Tibial nerve (tissue), 3 donors: ENCODE results near the gene RREB1.

ENCODE experiments used
- CTCF ChIP-seq, 5 experiments: fragments of 200-600 bp in 3 of 5; fragments of 450-650 bp in 2 of 5; sonication (generic) in 3 of 5; IDR thresholded peaks; one replicate each; pipeline ENCODE4 v1.5.1; 2016 to 2019; ENCODE audit warnings: antibody characterized with exemption in 5 of 5, mild to moderate bottlenecking in 3 of 5, moderate library complexity in 2 of 5
- POLR2A ChIP-seq, 2 donors: fragments of 450-650 bp; IDR thresholded peaks; one replicate each; pipeline ENCODE4 v1.6.1; 2017; ENCODE audit warnings: antibody characterized with exemption in 2 of 2, mild to moderate bottlenecking in 2 of 2, moderate library complexity in 2 of 2

- TF ChIP-seq CTCF (IDR thresholded peaks at IDR 0.05) (no peak), POLR2A (IDR thresholded peaks at IDR 0.05) (no peak)
These were observed 27.4 kb upstream of the RREB1 start for GRCh38 chr6:7080311-7080710.
